GM21619 (cell line): ENCODE data around the gene CARD16.

Experiments used
- ATAC-seq: cut with Tn5 transposase; IDR thresholded peaks from one replicate; pipeline ENCODE4 v1.9.1; 2021; ENCODE audit not compliant: unreplicated experiment

CARD16 gene

GRCh38 chr11:104997288-104997687 lies 47.8 kb downstream of the CARD16 start:
- ATAC-seq: no peak

- no peak for ATAC-seq
Measured at GRCh38 chr11:104995001-104995408, 50.1 kb downstream of the CARD16 start.

GRCh38 chr11:104992781-104993180 lies 52.4 kb downstream of the CARD16 start:
- ATAC-seq: no peak

GRCh38 chr11:104991994-104992393 lies 53.1 kb downstream of the CARD16 start:
- ATAC-seq: no peak
